Testis (tissue), 3 donors: Measurements from ENCODE around the gene PSMD14. TPM values are rescaled to one million over a fixed set of nuclear protein-coding genes. Genes with fewer than 3 reads are reported as not detected.

Experiments used
- DNase-seq: peaks from one replicate; pipeline ENCODE4 v3.0.0-alpha.2; 2019
- H3K27ac ChIP-seq, 2 donors: fragments of 200-600 bp; sonication (generic); one replicate each; pipeline ENCODE4 v1.5.1; 2019
- H3K27me3 ChIP-seq: fragments of 200-600 bp; sonication (generic); one replicate; pipeline ENCODE4 v1.5.1; 2019
- H3K36me3 ChIP-seq: fragments of 200-600 bp; sonication (generic); one replicate; pipeline ENCODE4 v1.5.1; 2017; ENCODE audit warnings: low read depth; ENCODE audit errors: missing control alignments
- H3K4me1 ChIP-seq: fragments of 200-600 bp; sonication (generic); one replicate; pipeline ENCODE4 v1.5.1; 2019
- H3K4me3 ChIP-seq, 2 donors: fragments of 200-600 bp; sonication (generic); one replicate each; pipeline ENCODE4 v1.5.1; 2017 to 2019
- H3K9me3 ChIP-seq: fragments of 200-600 bp; sonication (generic); one replicate; pipeline ENCODE4 v1.5.1; 2017
- POLR2A ChIP-seq: fragments of 450-650 bp; IDR thresholded peaks from one replicate; pipeline ENCODE4 v1.6.1; 2017; ENCODE audit warnings: antibody characterized with exemption, mild to moderate bottlenecking, moderate library complexity
- WGBS, 2 donors: methylation state at CpG; one replicate each; pipeline ENCODE4 v1.1.5; 2018; 5-methylcytosine and 5-hydroxymethylcytosine counted together
- intact Hi-C: fragments of 100-400 bp; cut with DNase I; formaldehyde crosslinking; loops from one replicate; pipeline ENCODE4 v1.15.1; 2023; ENCODE audit warnings: low total_unique reads
- polyA plus RNA-seq: library from polyadenylated mRNA; stranded (reverse); fragments of 350-450 nt; fragmentation: Illumina TruSeq; extraction: RNeasy Lipid Tissue Mini Kit (QIAGEN cat#74804); gene quantifications from one replicate; pipeline ENCODE4 v1.2.3, GENCODE V29; 2014; ENCODE audit warnings: low read depth, low replicate concordance; ENCODE audit not compliant: insufficient read depth
- total RNA-seq, 2 donors: library from RNA; depleted of rRNA; stranded (reverse); fragments of >200 nt; gene quantifications; one replicate each; pipeline ENCODE4 v1.2.3, GENCODE V29; 2016
- TF ChIP-seq, protein P1 (sequence below), 3 experiments: fragments of 450-650 bp in 2 of 3; fragments of 200-600 bp in 1 of 3; sonication (generic) in 1 of 3; IDR thresholded peaks; one replicate each; pipeline ENCODE4 v1.5.1; 2016 to 2019; ENCODE audit warnings: antibody characterized with exemption in 3 of 3, mild to moderate bottlenecking in 2 of 3, moderate library complexity in 1 of 3

The PSMD14 gene
- total and polyA plus RNA-seq, 3 donors from 2014 or later, result 43.7 to 61.1 (median 48.0) TPM

GRCh38 chr2:161416708-161417437 lies 108.6 kb downstream of the PSMD14 start:
- no peaks in the 10 kb centered on the region for H3K4me1 ChIP-seq
- no peaks in the 10 kb centered on the region for H3K9me3 ChIP-seq
- no peak for DNase-seq
- TF ChIP-seq, protein P1, sequence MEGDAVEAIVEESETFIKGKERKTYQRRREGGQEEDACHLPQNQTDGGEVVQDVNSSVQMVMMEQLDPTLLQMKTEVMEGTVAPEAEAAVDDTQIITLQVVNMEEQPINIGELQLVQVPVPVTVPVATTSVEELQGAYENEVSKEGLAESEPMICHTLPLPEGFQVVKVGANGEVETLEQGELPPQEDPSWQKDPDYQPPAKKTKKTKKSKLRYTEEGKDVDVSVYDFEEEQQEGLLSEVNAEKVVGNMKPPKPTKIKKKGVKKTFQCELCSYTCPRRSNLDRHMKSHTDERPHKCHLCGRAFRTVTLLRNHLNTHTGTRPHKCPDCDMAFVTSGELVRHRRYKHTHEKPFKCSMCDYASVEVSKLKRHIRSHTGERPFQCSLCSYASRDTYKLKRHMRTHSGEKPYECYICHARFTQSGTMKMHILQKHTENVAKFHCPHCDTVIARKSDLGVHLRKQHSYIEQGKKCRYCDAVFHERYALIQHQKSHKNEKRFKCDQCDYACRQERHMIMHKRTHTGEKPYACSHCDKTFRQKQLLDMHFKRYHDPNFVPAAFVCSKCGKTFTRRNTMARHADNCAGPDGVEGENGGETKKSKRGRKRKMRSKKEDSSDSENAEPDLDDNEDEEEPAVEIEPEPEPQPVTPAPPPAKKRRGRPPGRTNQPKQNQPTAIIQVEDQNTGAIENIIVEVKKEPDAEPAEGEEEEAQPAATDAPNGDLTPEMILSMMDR (IDR thresholded peaks at IDR 0.05), result no peak
- TF ChIP-seq POLR2A, result no peak
- no peak overlapping the region for H3K27ac ChIP-seq
- no peak overlapping the region for H3K4me3 ChIP-seq
- intact Hi-C loops, result no loop called here
- 7% methylated on average over 26 to 41 of the region's 41 CpGs for WGBS, 2 donors
- H3K36me3 ChIP-seq, result no peaks in the 10 kb centered on the region
- H3K27me3 ChIP-seq, result peaks cover 3% of the 10 kb centered on the region

GRCh38 chr2:161417438-161418274 lies 109.4 kb downstream of the PSMD14 start:
- intact Hi-C loops, result no loop called here

DNA sequence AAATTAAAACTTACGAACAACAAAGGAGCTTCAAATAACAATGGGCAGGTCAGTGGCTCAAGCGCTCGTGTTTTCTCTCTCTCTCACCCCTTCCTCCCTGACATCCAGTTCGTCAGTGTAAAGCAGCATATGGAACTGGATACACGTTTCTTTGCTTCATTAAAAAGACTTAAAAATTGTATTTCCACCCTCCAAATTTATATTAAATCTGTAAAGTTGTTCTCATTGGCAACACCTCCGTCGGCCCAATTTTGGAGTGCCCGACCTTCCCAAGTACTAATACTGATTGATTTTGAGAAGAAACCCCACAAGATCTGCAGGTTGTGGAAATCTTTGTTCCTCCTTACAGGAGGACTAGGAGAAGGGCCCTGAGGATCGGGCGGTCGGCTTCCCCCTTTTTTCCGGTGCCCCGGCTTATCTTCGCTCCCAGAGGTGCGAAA lies 110.1 kb downstream of the PSMD14 start:
- peaks cover 3% of the 10 kb centered on the region for H3K27me3 ChIP-seq
- WGBS, 2 donors, result 11 to 12% methylated on average over 12 to 15 of the region's 15 CpGs

More at GRCh38 chr2:161417438-161418274, 109.4 kb downstream of the PSMD14 start:
- Histone ChIP-seq H3K27ac (no peak overlapping the region), H3K4me1 (no peaks in the 10 kb centered on the region), H3K36me3 (no peaks in the 10 kb centered on the region), H3K27me3 (peaks cover 3% of the 10 kb centered on the region), H3K9me3 (no peaks in the 10 kb centered on the region), H3K4me3 (no peak overlapping the region)
- WGBS, 2 donors, result 15 to 17% methylated on average over 21 of the region's 21 CpGs
- DNase-seq, result no peak
- no peak for TF ChIP-seq POLR2A
- TF ChIP-seq, protein P1 (IDR thresholded peaks at IDR 0.05), result no peak

DNA sequence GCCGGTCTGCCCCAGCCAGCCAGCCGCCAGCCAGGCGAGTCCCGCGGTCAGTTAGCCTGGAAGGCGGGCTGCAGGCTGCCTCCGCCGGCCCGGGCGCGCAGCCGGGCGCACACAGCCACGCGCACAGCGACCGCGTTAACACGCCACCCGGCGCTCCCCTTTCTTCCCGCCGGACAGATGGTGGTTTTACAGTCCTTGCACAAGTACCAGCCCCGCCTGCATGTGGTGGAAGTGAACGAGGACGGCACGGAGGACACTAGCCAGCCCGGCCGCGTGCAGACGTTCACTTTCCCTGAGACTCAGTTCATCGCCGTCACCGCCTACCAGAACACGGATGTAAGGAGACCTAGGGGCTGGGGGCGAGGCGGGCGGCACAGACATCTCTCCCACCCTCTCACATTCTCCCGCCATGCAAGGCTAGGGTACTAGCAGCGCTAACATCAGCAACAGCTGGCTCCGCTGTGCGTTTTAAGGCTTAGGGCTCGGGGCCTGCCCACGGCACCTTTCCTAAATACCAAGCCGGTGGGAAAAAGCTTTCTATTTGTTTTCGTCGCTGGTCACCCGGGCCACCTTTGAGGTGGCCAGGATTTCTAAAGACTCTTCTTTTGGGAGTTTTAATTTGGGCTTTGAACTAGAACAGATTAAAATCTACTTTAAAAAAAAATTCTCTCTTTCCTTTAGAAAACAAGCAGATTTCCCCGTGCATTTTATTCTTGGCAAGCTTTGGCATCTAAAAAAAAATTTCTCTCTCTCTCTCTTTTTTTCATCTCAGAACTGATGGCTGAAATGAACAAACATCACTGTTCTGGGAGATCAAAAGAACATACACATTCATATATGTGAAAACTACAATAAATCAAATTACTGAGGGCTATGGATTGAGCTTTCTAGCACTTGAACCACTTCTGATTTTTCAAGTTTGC lies 110.8 kb downstream of the PSMD14 start:
- 13 to 16% methylated on average over 18 to 49 of the region's 49 CpGs for WGBS, 2 donors
- TF ChIP-seq, protein P1 (IDR thresholded peaks at IDR 0.05), result no peak
- no peak for TF ChIP-seq POLR2A
- H3K9me3 ChIP-seq, result no peaks in the 10 kb centered on the region
- H3K4me3 ChIP-seq, result peak overlapping the region in 1 of 2 donors; percentile 27
- DNase-seq, result peak; percentile 30
- H3K4me1 ChIP-seq, result no peaks in the 10 kb centered on the region
- no peaks in the 10 kb centered on the region for H3K36me3 ChIP-seq
- peaks cover 3% of the 10 kb centered on the region for H3K27me3 ChIP-seq
- intact Hi-C loops, result no loop called here
- no peak overlapping the region for H3K27ac ChIP-seq

More for the DNA sequence above, 110.1 kb downstream of the PSMD14 start:
- TF ChIP-seq, protein P1 (IDR thresholded peaks at IDR 0.05), result no peak
- no peak for TF ChIP-seq POLR2A
- Histone ChIP-seq H3K36me3 (no peaks in the 10 kb centered on the region), H3K9me3 (no peaks in the 10 kb centered on the region), H3K4me1 (no peaks in the 10 kb centered on the region), H3K4me3 (peak overlapping the region in 1 of 2 donors; percentile 27), H3K27ac (no peak overlapping the region)
- intact Hi-C loops, result no loop called here
- no peak for DNase-seq
